GM18511 (cell line): ENCODE results near the gene EPHA7.

Experiments used
- ATAC-seq: cut with Tn5 transposase; IDR thresholded peaks from one replicate; pipeline ENCODE4 v1.9.1; 2021; ENCODE audit warnings: mild to moderate bottlenecking, moderate library complexity; ENCODE audit not compliant: unreplicated experiment

EPHA7 gene

DNA sequence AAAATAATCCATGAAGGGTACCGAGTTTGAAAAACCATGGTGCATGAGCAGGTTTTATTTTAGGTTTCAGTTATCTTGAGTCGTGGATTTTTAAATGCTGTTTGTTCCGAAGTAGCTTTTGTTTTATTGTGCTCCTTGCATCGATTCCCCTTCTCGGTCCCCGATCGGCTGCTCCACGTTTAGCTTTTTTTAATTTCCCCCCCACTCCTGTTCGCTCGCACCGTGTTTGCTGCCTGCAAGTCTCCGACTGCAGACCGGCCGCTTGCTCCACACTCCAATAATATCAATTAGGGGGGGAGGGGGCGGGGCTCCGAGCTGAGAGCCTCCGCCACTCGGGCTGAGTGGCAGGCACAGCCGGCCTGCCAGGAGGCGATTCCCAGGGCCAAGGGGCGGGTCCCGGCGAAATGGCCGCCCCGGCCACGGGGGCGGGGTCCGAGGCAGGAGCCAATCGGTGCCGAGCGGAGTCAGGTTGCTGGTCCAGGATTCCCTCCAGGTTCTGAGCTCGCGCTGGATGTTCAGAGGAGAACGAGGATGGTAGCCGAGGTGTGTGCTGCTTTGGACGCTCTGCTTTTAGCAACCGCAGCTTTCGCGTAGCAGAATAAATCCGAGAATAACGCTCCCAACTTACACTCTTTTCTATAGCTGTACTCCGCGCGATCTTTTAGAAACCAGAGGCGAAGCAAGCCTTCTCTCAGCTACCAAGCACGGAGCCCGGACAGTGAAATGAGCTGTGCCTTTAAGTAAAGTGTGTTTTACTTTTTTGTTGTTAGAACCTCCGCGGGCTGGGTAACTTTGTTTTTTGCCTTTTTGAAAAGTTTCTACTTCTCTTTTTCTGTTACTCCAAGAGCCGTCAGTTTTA lies at the start of gene EPHA7:
Gene EPHA7, minus strand, starts transcription at position 256 of the 859 bp plus-strand sequence. Its CDS starts 218 bp downstream, at position 38.
- ATAC-seq: peak; percentile 87

DNA sequence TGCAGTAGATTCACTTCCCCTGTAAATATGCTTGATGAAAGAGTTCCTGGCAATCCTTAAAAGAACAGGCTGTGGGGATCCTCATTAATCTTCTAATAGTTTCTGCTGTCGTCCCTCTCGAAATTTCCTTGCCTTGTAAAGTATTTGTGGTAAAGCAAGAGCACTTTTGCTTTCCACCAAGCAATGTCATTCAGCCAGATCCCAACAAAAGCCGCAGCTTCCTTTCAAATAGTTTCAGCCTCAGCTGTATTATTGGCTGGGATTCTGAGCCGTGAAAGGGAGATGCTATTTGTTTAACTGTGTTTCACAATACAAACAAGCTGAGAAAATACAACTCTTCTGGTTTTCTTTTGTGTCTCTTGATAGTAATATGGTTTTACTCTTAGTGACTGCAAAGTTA lies 48.9 kb upstream of the EPHA7 start:
- ATAC-seq: no peak

DNA sequence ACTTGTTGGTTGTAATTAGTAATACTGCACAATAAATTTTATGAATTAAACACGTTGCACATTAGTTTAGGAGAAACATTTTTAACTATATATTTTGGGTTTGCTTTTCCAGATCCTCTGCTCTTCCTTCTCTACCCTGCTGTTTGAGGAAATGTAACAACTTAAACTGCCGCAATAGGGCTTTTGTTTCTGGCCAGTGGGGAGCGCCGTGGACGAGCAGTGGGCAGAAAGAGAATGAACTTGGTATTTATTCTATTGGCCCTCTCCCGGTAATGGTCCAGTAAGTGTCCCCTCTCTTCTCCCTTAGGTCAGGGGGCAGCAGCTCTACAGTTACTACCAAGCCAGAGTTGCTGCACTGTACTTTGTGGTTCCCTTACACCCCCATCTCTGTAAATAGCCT lies 35.2 kb upstream of the EPHA7 start:
- ATAC-seq: no peak

DNA sequence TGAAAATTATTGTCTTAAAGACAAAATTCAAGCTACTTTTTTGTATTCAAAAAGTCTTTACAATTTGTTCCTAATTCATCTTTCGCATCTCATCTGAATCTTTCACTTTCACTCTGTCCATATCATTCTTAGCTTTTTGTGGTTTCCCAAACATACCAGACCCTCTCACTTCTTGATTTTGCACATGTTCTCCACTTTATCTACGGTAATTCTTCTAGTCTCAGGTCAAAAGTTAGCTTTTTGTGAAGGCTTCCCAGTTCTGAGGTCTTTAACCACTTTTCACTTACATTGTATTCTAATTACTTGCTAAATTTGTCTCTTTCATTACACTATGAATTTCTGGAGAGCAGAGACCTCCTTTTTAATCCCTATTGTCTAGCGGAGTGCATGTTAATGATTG lies 34.6 kb upstream of the EPHA7 start:
- ATAC-seq: peak; percentile 88

DNA sequence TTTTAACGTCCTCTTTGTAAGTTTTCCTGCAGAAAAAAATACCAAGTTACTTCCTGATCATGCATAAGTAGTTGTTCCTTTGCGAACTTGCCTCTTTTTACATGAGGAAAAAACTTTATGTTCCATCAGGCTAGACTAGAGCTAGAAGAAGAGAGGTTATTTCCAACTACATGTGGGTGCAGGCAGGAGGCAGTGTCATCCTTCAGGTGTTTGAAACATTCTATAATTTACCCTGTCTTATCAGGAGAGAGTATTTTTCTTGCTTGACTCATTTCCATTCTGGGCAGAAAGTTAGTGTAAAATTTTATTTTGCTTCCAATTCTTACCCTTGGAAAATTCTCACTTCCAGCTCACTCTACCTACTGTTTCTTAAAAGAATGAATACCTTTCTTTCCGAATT lies 28.5 kb upstream of the EPHA7 start:
- ATAC-seq: no peak

DNA sequence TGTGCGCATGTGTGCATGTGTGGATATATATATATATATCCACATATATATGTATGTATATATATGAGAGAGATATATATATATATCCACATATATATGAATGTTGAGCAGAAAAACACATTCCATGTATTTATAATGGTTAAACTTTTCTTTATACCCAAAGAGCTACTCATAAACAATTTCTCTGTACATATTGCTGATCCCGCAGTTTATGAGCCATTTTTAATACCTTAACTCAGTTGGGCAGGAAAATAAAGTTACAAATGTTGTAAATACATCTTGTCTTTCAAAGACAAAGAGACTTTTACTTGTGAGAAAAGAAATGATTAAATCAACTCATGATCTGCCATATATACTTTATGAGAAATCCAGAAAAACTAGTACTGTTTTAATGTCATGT lies 18.1 kb upstream of the EPHA7 start:
- ATAC-seq: no peak

DNA sequence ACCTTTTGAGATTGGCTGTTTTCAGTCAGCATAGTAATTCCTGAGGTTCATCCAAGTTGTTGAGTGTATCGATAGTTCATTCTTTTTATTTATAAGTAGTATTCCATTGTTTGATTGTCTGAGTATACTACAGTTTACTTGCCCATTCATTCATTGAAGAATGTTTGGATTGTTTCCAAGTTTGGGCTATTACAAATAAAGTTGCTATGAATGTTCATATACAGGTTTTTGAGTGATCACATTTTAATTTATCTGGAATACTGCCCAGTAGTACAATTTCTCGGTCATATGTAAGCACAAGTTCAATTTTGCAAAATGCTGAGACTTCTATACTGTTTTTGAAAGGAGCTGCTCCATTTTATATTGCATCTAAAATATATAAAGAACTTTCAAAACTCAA lies 14.2 kb upstream of the EPHA7 start:
- ATAC-seq: no peak

DNA sequence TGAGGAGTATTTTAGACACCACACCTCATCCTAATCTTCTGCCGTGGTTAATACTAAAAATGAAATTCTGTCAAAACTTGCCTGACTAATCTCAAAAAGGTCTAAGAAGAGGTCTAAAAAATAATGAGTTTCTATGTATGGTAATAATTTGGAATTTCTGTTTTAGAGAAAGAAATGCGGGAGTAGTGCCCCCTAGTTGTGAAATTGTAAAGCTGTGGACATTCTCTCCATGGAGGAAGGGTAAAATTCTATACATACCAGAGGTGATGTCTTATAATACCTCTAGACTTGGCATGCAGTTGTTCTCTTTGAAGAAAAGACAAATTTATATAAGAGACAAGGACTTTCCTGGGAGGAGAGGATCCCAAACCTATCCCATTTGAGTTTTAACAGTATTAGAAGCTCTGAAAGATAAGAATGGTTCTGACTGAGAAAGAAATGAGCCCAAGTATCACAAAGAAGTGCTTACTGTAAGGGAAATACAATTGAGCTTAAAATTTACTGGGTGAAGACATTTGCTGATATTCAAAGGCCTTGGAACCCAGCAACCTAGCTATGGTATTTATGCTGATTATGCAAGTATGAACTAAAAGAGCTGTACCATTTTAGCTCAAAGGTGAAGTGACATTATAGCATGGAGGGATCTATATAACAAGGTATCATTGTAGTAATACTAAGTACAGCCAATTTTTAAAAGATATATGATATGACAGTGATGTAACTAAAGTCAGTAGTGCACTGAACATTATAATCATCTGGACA lies 5.1 kb upstream of the EPHA7 start:
- no peak for ATAC-seq

DNA sequence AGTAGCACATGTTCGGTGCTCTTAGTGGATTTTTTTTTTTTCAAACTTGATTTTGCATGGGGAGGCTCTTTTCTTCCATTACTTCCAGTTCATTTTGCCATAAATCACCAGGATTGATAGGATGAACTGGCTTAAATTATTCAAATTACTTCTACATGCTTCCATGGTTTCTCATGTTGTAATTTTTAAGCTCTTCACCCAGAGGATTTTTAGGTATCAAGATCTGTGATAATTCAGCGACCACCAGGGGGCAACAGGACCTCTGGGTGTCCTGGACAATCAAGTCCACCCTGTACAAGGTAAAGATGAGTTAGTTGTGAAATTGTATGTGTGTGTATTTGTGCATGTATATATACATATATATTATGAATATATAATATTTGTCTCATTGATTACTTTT lies 4.2 kb upstream of the EPHA7 start:
- ATAC-seq: no peak

DNA sequence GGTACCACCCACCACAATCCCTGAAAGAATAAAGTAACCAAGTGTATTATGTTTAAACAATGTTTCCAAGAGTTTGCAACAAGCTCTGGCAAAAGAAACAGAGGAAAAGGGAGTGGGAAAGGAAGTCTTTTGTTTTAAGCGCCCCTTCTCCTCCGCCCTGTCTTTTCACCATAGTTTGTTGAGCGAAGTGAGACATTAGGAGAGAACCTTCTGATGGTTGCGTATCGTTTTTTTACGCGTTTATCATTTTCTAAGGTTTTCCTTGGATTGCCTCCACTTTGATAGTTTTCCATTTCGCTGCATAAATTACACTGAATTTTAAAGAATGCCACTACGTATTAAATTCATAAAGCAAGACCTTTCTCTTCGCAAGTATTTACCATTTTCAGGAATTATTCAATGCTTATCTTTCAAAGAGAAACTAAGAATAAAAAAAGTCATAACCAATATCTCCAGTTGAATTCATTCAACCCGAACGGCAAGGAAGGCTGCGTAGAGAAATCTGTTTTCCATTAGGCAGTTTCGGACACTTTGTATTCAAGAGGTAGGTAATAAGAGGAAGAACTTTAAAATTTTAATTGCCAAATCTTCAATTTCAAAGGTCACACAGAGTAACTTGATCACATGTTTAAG lies 920 bp upstream of the EPHA7 start:
- no peak for ATAC-seq

DNA sequence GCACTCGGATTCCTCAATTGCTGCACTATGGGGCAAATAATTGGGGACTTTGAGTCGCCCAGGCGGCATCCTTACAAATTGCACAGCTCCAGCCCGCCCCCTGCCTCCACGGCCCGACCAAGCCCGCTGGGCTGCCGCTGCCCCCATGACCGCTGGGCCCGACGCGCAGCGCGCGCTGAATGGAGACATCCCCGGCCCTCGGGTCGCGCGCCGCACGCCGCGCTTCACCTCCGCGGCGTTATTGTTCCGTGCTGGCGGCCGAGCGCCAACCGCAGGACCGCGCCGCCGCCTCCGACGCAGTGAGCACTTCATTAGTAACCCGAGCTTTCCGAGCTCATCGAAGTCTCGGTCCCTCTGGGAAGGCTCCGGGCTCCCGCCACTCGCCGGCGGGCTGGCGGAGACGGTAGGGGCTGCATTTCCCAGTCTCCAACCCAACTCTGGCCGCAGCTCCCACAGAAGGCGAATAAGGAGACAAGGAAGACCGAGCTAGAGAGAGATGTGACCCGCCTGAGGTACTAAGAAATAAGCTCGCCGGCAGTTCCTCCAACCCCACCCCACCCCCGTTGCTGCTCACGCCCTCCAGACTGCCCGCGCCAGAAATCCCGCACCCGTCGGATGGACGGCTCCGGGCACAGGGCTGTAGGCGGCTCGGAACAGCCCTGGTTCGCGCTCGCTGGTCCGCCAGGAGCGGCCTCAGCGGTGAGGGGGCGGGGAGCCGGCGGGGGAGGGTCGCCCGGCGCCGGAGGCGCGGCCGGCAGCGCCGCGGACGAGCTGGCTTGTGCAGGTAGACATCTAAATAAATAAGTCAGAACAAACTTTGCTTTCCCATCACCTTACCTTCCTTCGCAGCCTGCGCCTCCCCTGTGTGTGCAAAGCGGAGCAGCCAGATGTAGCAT lies 703 bp downstream of the EPHA7 start:
- peak; percentile 13 for ATAC-seq

DNA sequence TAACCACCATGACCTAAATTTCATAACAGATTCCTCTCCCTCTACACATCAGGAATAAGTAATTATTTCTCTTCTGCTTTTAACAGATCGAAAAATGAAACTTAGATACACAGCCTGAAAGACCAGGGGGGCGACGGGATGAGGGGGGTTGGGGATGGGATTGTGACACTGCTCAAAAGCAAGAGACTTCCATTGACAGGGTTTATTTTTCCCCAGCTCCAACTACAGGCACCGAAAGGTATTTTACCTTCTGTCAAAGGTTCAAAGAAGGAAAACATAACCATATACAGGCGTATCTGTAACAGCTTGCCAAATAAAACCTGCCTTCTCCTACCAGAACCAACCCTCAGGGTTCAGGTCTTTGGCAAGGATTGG lies 1.3 kb downstream of the EPHA7 start:
- ATAC-seq: no peak

DNA sequence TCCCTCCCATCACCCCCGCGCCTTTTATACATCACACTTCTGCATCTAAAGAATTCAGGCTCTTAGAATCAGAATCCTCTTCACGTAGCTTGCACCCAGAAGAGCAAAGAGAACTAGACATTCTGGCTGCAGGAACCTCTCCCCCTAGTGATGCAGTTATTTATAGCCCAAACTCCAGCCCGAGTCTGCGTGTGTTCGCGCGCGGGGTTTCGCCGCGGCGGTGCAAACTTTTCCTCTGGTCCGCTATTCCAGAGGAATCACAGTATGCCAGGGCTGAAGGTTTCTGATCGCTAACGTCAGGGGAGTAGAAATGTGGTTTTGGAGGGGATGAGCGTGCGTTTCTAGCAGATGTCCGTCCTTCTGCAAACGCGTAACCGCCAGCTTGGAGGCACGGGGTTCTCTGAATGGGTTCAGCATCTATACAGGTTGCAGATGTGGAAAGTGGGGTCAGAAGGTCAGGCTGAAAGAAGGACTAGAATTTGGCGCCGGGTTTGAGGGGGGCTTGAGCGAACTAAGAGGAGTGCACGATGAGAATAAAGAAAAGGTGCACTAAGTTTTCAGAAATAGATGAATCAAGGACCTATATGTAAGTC lies 1.8 kb downstream of the EPHA7 start:
- ATAC-seq: no peak

DNA sequence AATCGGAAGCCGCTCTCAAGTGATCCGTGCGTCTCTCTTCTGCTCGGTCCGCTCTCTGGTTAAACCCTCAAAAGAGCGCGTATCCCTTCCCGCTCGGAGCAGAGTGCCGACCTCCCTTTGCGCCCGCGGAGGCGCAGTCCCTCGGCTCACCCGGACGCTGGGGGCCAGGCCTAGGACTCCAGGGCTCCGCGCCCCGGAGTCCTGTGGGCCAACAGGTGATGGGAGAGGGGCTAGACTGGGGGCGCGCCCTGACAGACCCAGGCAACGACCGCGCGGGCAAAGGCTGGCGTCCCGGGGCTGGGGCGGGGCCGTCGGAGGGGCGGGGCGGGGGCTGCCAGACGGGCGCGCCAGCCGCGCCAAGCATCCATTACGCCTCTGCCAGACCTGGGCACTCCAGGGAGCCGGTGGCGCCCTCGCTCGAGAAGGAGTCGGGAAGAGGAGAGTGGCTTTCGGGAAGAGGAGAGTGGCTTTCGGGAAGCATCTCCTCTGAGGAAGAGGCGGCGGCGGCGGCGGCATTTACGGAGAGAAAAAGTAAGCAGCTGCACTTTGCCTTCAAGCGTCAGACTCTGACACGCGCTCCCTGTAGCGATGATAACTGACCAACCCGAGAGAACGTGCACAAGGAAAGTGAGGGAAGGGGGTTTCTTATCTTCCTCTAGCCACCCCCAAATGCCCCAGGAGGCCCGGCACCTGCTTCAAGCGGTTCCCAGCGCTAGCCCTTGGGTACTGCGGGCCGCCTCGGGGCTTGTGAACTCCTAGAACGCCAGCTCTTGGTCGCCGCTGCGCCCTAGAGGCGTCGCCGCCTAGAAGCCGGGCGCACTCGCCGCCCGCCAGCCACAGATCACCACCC lies 2.6 kb downstream of the EPHA7 start:
- no peak for ATAC-seq

DNA sequence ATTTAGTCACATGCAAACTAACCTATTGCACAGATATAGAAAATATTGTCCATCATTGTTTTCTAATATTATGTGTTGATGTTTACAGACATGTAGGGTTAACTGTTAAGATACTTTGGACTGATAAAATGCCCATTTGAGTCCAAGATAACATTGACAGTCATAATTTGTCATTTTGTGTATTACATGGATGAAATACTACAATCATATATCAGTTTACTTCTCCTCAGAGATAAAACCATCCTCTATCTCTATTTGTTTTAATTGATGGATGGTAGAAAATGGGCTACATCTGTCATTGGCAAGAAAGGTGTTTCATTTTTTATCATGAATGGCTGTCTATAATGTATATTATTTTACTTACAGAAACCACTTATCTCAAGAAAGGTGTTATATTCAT lies 6.2 kb downstream of the EPHA7 start:
- ATAC-seq: no peak

DNA sequence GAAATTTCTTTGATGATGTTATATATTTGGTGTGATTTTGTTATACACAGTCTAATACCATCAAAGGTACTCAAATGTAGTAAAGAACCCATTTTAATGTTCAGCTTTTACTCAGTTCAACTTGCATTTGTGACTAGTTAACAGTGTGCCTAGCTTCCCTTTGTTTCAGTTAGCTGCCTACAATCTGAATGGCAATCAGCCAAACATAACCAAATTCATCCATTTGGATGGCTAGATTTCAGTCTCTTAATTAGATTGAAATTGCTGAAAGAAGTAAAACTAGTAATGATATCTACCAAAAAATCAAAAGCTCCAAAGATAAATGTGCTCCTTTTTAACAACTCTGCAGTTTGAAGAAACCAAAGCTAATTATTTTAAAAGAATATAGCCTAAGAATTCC lies 6.9 kb downstream of the EPHA7 start:
- no peak for ATAC-seq

DNA sequence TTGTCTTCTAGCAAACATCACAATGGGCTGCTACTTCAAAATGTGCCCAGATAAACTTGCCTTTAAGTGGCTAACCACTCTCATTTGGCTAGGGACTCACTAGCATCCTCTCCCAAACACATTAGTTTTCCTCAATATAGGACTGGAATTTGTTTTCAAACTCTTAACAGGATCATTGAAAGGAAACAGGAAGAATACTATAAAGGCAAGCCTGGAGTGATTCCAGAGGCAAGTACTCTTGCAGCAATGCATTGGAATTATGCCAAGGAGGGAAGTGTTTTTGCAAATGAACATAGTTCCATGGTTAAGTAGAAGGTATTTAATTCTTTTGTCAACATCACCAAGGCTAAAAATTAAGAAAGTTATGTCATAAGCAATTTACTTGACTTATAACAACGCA lies 12.2 kb downstream of the EPHA7 start:
- no peak for ATAC-seq

DNA sequence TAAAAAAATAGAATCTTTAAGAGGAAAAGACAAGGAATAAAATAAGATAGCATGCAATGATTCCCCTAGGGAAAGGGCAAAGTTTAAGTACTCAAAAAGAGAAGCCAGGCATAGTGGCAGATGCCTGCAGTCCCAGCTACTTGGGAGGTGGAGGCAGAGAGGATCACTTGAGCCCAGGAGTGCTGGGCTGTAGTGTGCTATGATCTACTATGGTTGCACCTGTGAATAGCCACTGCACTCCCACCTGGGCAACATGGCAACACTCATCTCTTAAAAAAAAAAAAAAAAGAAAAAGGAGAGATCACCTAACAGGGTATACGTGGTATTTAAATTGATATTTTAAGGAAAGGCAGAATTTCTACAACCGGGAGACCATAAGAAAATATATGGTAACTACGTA lies 16.0 kb downstream of the EPHA7 start:
- no peak for ATAC-seq

DNA sequence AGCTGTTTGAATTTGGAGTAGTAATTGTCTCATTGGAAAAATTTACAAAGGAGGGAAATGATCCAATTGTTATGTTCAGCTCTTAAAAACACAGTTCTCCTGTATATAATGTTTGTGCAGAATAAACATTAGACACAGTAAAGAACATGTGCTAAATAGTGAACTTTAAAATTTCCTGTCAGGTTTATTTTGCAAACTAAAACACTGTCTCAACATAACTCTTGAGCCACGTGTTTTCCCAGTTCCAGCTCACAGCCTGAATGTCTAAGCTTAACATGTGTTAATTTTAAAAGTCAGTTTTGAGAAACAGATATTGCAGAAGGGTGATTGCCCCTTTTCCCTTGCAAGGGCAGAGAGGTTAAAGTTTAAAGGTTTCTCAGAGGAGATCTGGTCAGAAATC lies 20.6 kb downstream of the EPHA7 start:
- no peak for ATAC-seq

DNA sequence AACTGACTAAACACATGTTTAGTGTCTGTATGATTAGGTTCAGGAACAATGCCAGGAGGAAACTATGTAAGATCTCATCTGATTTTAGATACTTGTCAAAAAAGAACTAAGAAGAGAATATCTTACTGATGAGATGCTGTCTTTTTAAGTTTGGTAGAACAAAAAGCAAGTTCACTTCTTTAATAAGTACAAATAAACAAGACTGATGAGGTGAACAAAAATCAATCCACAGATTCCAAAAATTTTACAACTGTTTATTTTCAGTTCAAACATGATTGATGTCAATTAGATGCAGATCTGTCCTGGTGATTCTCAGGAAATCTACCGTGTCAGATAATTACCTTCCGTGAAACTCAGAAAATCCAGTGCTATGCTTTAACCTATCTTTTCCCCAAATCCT lies 24.9 kb downstream of the EPHA7 start:
- no peak for ATAC-seq
